OCI-LY7 (cell line): ENCODE data around the gene GON4L.

Source experiments
- EZH2phosphoT487 ChIP-seq: fragments of 200-600 bp; sonication (generic); IDR thresholded peaks from 2 replicates; pipeline ENCODE4 v1.6.1; 2018; ENCODE audit warnings: low read depth, borderline replicate concordance, mild to moderate bottlenecking, mixed run types, antibody characterized with exemption, low read length, moderate library complexity, mixed read lengths
- TF ChIP-seq, protein P1 (sequence below): fragments of 200-600 bp; sonication (generic); conservative IDR thresholded peaks from 2 replicates; pipeline ENCODE4 v1.5.1; 2014; ENCODE audit warnings: mild to moderate bottlenecking, antibody characterized with exemption, low read length, moderate library complexity, mixed read lengths

GRCh38 chr1:155833665-155834295 lies 23.2 kb downstream of the GON4L start:
- TF ChIP-seq, protein P1, sequence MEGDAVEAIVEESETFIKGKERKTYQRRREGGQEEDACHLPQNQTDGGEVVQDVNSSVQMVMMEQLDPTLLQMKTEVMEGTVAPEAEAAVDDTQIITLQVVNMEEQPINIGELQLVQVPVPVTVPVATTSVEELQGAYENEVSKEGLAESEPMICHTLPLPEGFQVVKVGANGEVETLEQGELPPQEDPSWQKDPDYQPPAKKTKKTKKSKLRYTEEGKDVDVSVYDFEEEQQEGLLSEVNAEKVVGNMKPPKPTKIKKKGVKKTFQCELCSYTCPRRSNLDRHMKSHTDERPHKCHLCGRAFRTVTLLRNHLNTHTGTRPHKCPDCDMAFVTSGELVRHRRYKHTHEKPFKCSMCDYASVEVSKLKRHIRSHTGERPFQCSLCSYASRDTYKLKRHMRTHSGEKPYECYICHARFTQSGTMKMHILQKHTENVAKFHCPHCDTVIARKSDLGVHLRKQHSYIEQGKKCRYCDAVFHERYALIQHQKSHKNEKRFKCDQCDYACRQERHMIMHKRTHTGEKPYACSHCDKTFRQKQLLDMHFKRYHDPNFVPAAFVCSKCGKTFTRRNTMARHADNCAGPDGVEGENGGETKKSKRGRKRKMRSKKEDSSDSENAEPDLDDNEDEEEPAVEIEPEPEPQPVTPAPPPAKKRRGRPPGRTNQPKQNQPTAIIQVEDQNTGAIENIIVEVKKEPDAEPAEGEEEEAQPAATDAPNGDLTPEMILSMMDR = no peak
- TF ChIP-seq EZH2phosphoT487 = no peak
